ENCODE data around the gene MGLL. TPM values are rescaled to one million over a fixed set of nuclear protein-coding genes. Genes with fewer than 3 reads are reported as not detected.
A peak's percentile ranks its signal among the peaks of the same experiment; 100 is the strongest.

MGLL gene
- total and polyA plus RNA-seq, 9 donors, result 4.5 to 22.4 (median 13.3) TPM

DNA sequence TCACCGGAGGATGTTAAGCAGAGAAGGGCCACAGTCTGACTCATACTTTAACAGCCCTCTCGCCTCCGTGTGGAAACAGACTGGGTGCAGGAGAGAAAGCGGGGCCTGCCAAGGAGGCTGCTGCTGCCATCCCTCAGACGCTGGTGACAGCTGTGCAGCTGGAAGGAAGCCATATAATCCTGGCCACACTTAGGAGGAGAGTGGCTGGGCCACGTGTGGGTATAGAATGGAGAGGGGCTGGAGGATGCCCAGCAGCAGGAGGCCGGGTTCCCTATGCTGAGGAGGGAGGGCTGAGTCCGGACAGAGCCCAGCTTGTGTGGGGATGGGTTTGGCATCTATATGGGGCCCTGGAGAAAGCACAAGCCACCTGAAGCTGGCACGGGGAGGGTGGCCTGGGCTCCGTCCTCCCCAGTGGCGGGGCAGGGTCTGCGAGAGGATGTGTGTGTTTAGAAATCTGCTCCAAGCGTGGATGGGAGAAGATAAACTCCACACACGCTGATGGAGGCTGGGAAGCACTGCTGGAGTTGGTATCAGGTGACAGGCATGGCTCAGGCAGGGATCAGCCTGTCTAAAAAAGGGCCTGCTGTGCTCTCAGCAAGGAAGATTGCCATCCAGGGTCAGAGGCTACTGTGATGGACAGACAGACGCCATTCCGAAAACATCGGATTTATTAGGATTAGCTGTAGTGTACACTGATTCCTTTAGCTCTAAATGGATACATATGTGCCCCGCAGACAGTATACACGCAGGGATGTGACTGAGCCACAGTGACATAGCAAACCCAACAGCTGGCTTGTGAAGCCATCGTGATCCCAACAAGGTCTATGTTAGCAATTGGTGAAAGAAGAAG is 133.7 kb downstream of the MGLL start:
- DNase-seq, result peak in 3 of 5 donors; percentile 7 to 19 (median 7)
- intact Hi-C loops (cut with DNase I), result no loop called here
- 69 to 78% (median 71%) methylated on average over 20 of the region's 20 CpGs for WGBS, 3 donors
- no peak overlapping the region for H3K4me3 ChIP-seq
- no peak overlapping the region for H3K27ac ChIP-seq
- no peaks in the 10 kb centered on the region for H3K36me3 ChIP-seq
- TF ChIP-seq, protein P1, sequence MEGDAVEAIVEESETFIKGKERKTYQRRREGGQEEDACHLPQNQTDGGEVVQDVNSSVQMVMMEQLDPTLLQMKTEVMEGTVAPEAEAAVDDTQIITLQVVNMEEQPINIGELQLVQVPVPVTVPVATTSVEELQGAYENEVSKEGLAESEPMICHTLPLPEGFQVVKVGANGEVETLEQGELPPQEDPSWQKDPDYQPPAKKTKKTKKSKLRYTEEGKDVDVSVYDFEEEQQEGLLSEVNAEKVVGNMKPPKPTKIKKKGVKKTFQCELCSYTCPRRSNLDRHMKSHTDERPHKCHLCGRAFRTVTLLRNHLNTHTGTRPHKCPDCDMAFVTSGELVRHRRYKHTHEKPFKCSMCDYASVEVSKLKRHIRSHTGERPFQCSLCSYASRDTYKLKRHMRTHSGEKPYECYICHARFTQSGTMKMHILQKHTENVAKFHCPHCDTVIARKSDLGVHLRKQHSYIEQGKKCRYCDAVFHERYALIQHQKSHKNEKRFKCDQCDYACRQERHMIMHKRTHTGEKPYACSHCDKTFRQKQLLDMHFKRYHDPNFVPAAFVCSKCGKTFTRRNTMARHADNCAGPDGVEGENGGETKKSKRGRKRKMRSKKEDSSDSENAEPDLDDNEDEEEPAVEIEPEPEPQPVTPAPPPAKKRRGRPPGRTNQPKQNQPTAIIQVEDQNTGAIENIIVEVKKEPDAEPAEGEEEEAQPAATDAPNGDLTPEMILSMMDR (IDR thresholded peaks at IDR 0.05), result no peak
- TF ChIP-seq EP300 (IDR thresholded peaks at IDR 0.05) (no peak), POLR2A (IDR thresholded peaks at IDR 0.05) (no peak)
- H3K9me3 ChIP-seq, result no peaks in the 10 kb centered on the region
- peaks cover 2% of the 10 kb centered on the region for H3K4me1 ChIP-seq (ENCODE audit: insufficient read depth)
- no peaks in the 10 kb centered on the region for H3K27me3 ChIP-seq

DNA sequence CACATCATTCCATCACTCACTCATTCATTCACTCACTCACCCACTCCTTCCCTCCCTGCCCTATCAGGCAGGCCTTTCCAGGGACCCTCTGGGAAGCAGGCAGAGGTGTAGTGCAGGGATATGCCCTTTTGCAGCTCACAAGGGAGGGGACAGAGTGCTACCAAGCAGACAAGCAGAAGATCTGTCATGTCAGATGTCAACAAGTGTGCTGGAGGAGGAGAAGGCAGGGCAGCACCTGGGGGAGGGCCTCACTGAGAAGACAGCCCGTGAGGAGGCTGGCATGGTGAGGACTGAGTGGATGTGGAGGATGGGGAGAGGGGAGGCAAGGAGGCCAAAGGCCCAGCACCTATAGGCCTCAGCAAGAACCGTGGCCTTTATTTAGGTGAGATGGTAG is 134.3 kb downstream of the MGLL start:
- Histone ChIP-seq H3K27ac (no peak overlapping the region), H3K9me3 (no peaks in the 10 kb centered on the region), H3K36me3 (no peaks in the 10 kb centered on the region), H3K27me3 (no peaks in the 10 kb centered on the region), H3K4me1 (ENCODE audit: insufficient read depth) (peaks cover 2% of the 10 kb centered on the region), H3K4me3 (no peak overlapping the region)
- TF ChIP-seq EP300 (IDR thresholded peaks at IDR 0.05) (no peak), POLR2A (IDR thresholded peaks at IDR 0.05) (no peak)
- TF ChIP-seq, protein P1 (IDR thresholded peaks at IDR 0.05), result no peak
- DNase-seq, result peak in 1 of 5 donors; percentile 6
- 49 to 63% (median 55%) methylated on average over 2 of the region's 2 CpGs for WGBS, 3 donors
- intact Hi-C loops (cut with DNase I), result no loop called here

DNA sequence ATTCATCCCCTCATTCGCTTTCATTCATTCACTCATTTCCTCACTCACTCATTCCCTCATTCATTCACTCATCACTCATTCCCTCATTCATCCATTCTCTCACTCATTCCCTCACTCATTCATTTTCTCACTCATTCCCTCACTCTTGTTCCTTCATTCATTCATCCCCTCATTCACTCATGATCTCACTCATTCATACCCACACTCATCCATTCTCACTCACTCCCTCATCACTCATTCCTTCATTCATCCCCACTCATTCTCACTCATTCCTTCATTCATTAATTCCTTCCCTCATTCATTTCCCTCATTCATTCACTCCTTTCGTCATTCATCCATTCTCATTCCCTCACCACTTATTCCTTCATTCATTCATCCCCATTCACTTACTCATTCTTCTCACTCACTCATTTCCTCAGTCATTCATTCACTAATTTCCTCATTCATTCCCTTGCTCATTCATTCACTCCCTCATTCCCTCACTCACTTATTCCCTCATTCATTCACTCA is 135.0 kb downstream of the MGLL start:
- intact Hi-C loops (cut with DNase I), result no loop called here
- WGBS, 3 donors, result 97 to 98% (median 98%) methylated on average over 2 of the region's 2 CpGs
- no peak overlapping the region for H3K27ac ChIP-seq

DNA sequence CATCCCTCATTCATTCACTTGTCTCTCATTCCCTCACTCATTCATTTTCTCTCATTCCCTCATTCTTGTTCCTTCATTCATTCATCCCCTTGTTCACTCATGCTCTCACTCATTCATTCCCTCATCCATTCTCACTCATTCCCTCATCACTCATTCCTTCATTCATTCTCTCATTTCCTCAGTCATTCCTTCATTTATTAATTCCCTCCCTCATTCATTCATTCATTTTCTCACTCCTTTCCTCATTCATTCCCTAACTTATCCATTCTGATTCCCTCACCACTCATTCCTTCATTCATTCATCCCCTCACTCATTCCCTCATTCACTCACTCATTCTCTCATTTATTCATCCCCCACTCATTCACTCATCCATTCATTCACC is 135.8 kb downstream of the MGLL start:
- Histone ChIP-seq H3K4me3 (no peak overlapping the region), H3K27ac (no peak overlapping the region), H3K27me3 (no peaks in the 10 kb centered on the region), H3K36me3 (no peaks in the 10 kb centered on the region), H3K4me1 (ENCODE audit: insufficient read depth) (peaks cover 2% of the 10 kb centered on the region), H3K9me3 (no peaks in the 10 kb centered on the region)
- no peak for TF ChIP-seq POLR2A (IDR thresholded peaks at IDR 0.05)
- no peak for TF ChIP-seq EP300 (IDR thresholded peaks at IDR 0.05)
- TF ChIP-seq, protein P1 (IDR thresholded peaks at IDR 0.05), result no peak
- intact Hi-C loops (cut with DNase I), result no loop called here
- no peak for DNase-seq

More for the DNA sequence above, 135.0 kb downstream of the MGLL start:
- Histone ChIP-seq H3K9me3 (no peaks in the 10 kb centered on the region), H3K4me1 (ENCODE audit: insufficient read depth) (peaks cover 2% of the 10 kb centered on the region), H3K27me3 (no peaks in the 10 kb centered on the region), H3K4me3 (no peak overlapping the region), H3K36me3 (no peaks in the 10 kb centered on the region)
- DNase-seq, result no peak
- TF ChIP-seq EP300 (IDR thresholded peaks at IDR 0.05) (no peak), POLR2A (IDR thresholded peaks at IDR 0.05) (no peak)
- TF ChIP-seq, protein P1 (IDR thresholded peaks at IDR 0.05), result no peak

All from ovary (tissue), 9 donors.